ENCODE data around the gene ASZ1. TPM values are rescaled to one million over a fixed set of nuclear protein-coding genes. Genes with fewer than 3 reads are reported as not detected.
"Not testable (repeated sequence)": the region's sequence is repeated elsewhere in the genome, so short reads cannot be mapped to it uniquely, and the experiment has no call there.

The ASZ1 gene
- polyA plus RNA-seq (2011; rRNA removed): 0.05 TPM in 1 of 2 replicates, not detected in the other
- not detected in 2 replicates for polyA minus RNA-seq (2011; rRNA and poly(A)+ RNA removed)

- H3K27me3 ChIP-seq (ENCODE audit: control insufficient read depth, insufficient read depth, low read length): peaks cover 4% of the 10 kb centered on the region
- TF ChIP-seq CTCF (IDR thresholded peaks at IDR 0.05; ENCODE audit: low read depth, low read length): no peak
- DNase-seq (ENCODE audit: low read depth, low spot score): no peak
- no peak within 1 kb of the TSS for H3K27ac ChIP-seq (ENCODE audit: low read depth, low read length)
- H3K9me3 ChIP-seq (ENCODE audit: control insufficient read depth, insufficient read depth, low read length): peaks cover 5% of the 10 kb centered on the region; the same call in 1 of the 2 replicates
- no peak within 1 kb of the TSS for H3K4me3 ChIP-seq (ENCODE audit: low read depth, low read length)
- ChIA-PET POLR2A (no interaction called here), CTCF (no interaction called here)
Observed at GRCh38 chr7:117427258-117427701, at the start of gene ASZ1. TSS of gene ASZ1 (minus strand) at chr7:117427493. CDS start at chr7:117427460, 33 bp downstream.

- H3K4me3 ChIP-seq (ENCODE audit: low read depth, low read length): no peak overlapping the region
- DNase-seq (ENCODE audit: low read depth, low spot score): no peak
- CTCF ChIA-PET: interaction anchor here (1.4 to 2.5 kb wide), 2 partner anchors 17 to 18 kb away, joined by 5 to 17 read pairs; no protein-coding TSS in a partner anchor
- TF ChIP-seq CTCF (IDR thresholded peaks at IDR 0.05; ENCODE audit: low read depth, low read length): no peak
- H3K9me3 ChIP-seq (ENCODE audit: control insufficient read depth, insufficient read depth, low read length): no peaks in the 10 kb centered on the region
- POLR2A ChIA-PET: no interaction called here
- H3K27ac ChIP-seq (ENCODE audit: low read depth, low read length): no peak overlapping the region
- peaks cover 21% of the 10 kb centered on the region for H3K27me3 ChIP-seq (ENCODE audit: control insufficient read depth, insufficient read depth, low read length)
Observed at GRCh38 chr7:117476557-117477215, 49.4 kb upstream of the ASZ1 start.

- Histone ChIP-seq H3K27ac (ENCODE audit: low read depth, low read length) (no peak overlapping the region), H3K4me3 (ENCODE audit: low read depth, low read length) (no peak overlapping the region), H3K9me3 (ENCODE audit: control insufficient read depth, insufficient read depth, low read length) (no peaks in the 10 kb centered on the region), H3K27me3 (ENCODE audit: control insufficient read depth, insufficient read depth, low read length) (no peaks in the 10 kb centered on the region)
- no peak for TF ChIP-seq CTCF (IDR thresholded peaks at IDR 0.05; ENCODE audit: low read depth, low read length)
- DNase-seq (ENCODE audit: low read depth, low spot score): no peak
- CTCF ChIA-PET: interaction anchor here (0.6 to 1.5 kb wide), 2 partner anchors 13 to 211 kb away, joined by 5 read pairs; no protein-coding TSS in a partner anchor
- POLR2A ChIA-PET: no interaction called here
Observed at GRCh38 chr7:117472335-117472734, 45.0 kb upstream of the ASZ1 start.

- no peak overlapping the region for H3K4me3 ChIP-seq (ENCODE audit: low read depth, low read length)
- no peak for DNase-seq (ENCODE audit: low read depth, low spot score)
- CTCF ChIA-PET: no interaction called here
- H3K27ac ChIP-seq (ENCODE audit: low read depth, low read length): no peak overlapping the region
- no peaks in the 10 kb centered on the region for H3K27me3 ChIP-seq (ENCODE audit: control insufficient read depth, insufficient read depth, low read length)
- POLR2A ChIA-PET: no interaction called here
- no peaks in the 10 kb centered on the region for H3K9me3 ChIP-seq (ENCODE audit: control insufficient read depth, insufficient read depth, low read length)
- TF ChIP-seq CTCF (IDR thresholded peaks at IDR 0.05; ENCODE audit: low read depth, low read length): no peak
Observed at GRCh38 chr7:117470777-117471176, 43.5 kb upstream of the ASZ1 start.

- H3K9me3 ChIP-seq (ENCODE audit: control insufficient read depth, insufficient read depth, low read length): no peaks in the 10 kb centered on the region
- POLR2A ChIA-PET: no interaction called here
- H3K4me3 ChIP-seq (ENCODE audit: low read depth, low read length): no peak overlapping the region
- no peaks in the 10 kb centered on the region for H3K27me3 ChIP-seq (ENCODE audit: control insufficient read depth, insufficient read depth, low read length)
- CTCF ChIA-PET: interaction anchor here (1.7 kb wide), 1 partner anchor 9 kb away, joined by 5 read pairs; no protein-coding TSS in a partner anchor
- no peak for TF ChIP-seq CTCF (IDR thresholded peaks at IDR 0.05; ENCODE audit: low read depth, low read length)
- H3K27ac ChIP-seq (ENCODE audit: low read depth, low read length): no peak overlapping the region
- no peak for DNase-seq (ENCODE audit: low read depth, low spot score)
Observed at GRCh38 chr7:117468174-117468573, 40.9 kb upstream of the ASZ1 start.

- H3K27me3 ChIP-seq (ENCODE audit: control insufficient read depth, insufficient read depth, low read length); H3K4me3 ChIP-seq (ENCODE audit: low read depth, low read length); POLR2A ChIA-PET; H3K9me3 ChIP-seq (ENCODE audit: control insufficient read depth, insufficient read depth, low read length); DNase-seq (ENCODE audit: low read depth, low spot score); H3K27ac ChIP-seq (ENCODE audit: low read depth, low read length): not testable (repeated sequence)
- CTCF ChIA-PET: interaction anchor here (2.5 to 3.9 kb wide), 2 partner anchors 255 to 257 kb away, joined by 7 to 192 read pairs; no protein-coding TSS in a partner anchor
Observed at GRCh38 chr7:117460815-117461214, 33.5 kb upstream of the ASZ1 start.

Measured in AG04450 (cell line).